NCI-H2029 (cell line): Measurements from ENCODE around the gene SCGB2B2.
"Not testable (repeated sequence)": the region's sequence is repeated elsewhere in the genome, so short reads cannot be mapped to it uniquely, and the experiment has no call there.

Experiments used
- DNase-seq: peaks from one replicate; lab custom pipeline; 2025; lab: John Stamatoyannopoulos, UW

Gene SCGB2B2

GRCh38 chr19:34668690-34669089 is 8.3 kb downstream of the SCGB2B2 start:
- peak; percentile 19 for DNase-seq

- DNase-seq, result not testable (repeated sequence)
Measured at GRCh38 chr19:34668077-34668689, 8.8 kb downstream of the SCGB2B2 start.

GRCh38 chr19:34667349-34668076 is 9.4 kb downstream of the SCGB2B2 start:
- DNase-seq, result peak; percentile 81

GRCh38 chr19:34666958-34667265 is 10.0 kb downstream of the SCGB2B2 start:
- no peak for DNase-seq

GRCh38 chr19:34666200-34666957 is 10.6 kb downstream of the SCGB2B2 start:
- peak; percentile 38 for DNase-seq

GRCh38 chr19:34665275-34665674 is 11.7 kb downstream of the SCGB2B2 start:
- DNase-seq, result peak; percentile 12

- DNase-seq, result no peak
Measured at GRCh38 chr19:34664870-34665269, 12.1 kb downstream of the SCGB2B2 start.

GRCh38 chr19:34664168-34664567 is 12.8 kb downstream of the SCGB2B2 start:
- DNase-seq, result no peak

- peak; percentile 64 for DNase-seq
Measured at GRCh38 chr19:34662919-34663318, 14.0 kb downstream of the SCGB2B2 start.

GRCh38 chr19:34661357-34661756 is 15.6 kb downstream of the SCGB2B2 start:
- peak; percentile 65 for DNase-seq

GRCh38 chr19:34655651-34656050 is 21.3 kb downstream of the SCGB2B2 start:
- DNase-seq, result no peak

- DNase-seq, result no peak
Measured at GRCh38 chr19:34654796-34655195, 22.2 kb downstream of the SCGB2B2 start.

GRCh38 chr19:34651747-34652146 is 25.2 kb downstream of the SCGB2B2 start:
- no peak for DNase-seq

GRCh38 chr19:34649886-34650543 is 26.9 kb downstream of the SCGB2B2 start:
- no peak for DNase-seq

GRCh38 chr19:34645551-34645950 is 31.4 kb downstream of the SCGB2B2 start:
- DNase-seq, result peak; percentile 31

GRCh38 chr19:34644991-34645461 is 31.9 kb downstream of the SCGB2B2 start:
- DNase-seq, result peak; percentile 48

GRCh38 chr19:34642241-34642640 is 34.7 kb downstream of the SCGB2B2 start:
- no peak for DNase-seq

- DNase-seq, result peak; percentile 64
Measured at GRCh38 chr19:34639491-34640085, 37.4 kb downstream of the SCGB2B2 start.

- no peak for DNase-seq
Measured at GRCh38 chr19:34633802-34634201, 43.2 kb downstream of the SCGB2B2 start.
